SK-N-SH treated with all-trans-retinoic acid at 6 μM for 48 hours (cell line): Measurements from ENCODE around the gene NRXN3.

Experiments
- OSR1 ChIP-seq: fragments of 250-450 bp; sonication (Bioruptor Pico); IDR thresholded peaks from 2 replicates; pipeline ENCODE4 v1.8.0; 2022; ENCODE audit warnings: moderate library complexity, mild to moderate bottlenecking, inconsistent platforms
- RARB ChIP-seq: fragments of 250-450 bp; sonication (Bioruptor Pico); IDR thresholded peaks from 2 replicates; pipeline ENCODE4 v1.8.0; 2021; ENCODE audit warnings: mild to moderate bottlenecking, moderate library complexity
- ZFP30 ChIP-seq: fragments of 450-650 bp; formaldehyde crosslinking; IDR thresholded peaks from 2 replicates; pipeline ENCODE4 v1.5.0; 2022; ENCODE audit warnings: mild to moderate bottlenecking, moderate library complexity

GRCh38 chr14:79841433-79841832 is 1671.3 kb downstream of the NRXN3 start:
- TF ChIP-seq OSR1 (CRISPR knock-in tag), result no peak
- no peak for TF ChIP-seq RARB (CRISPR knock-in tag)
- TF ChIP-seq ZFP30 (CRISPR knock-in tag), result no peak
